GM18508 (cell line): ENCODE measurements around the gene TAF11L4.
A peak's percentile ranks its signal among the peaks of the same experiment; 100 is the strongest.
"Not testable (repeated sequence)": the region's sequence is repeated elsewhere in the genome, so short reads cannot be mapped to it uniquely, and the experiment has no call there.

Experiments
- ATAC-seq: cut with Tn5 transposase; IDR thresholded peaks from one replicate; pipeline ENCODE4 v1.9.1; 2021; ENCODE audit warnings: moderate number of reproducible peaks; ENCODE audit not compliant: insufficient read depth, unreplicated experiment

The TAF11L4 gene

DNA sequence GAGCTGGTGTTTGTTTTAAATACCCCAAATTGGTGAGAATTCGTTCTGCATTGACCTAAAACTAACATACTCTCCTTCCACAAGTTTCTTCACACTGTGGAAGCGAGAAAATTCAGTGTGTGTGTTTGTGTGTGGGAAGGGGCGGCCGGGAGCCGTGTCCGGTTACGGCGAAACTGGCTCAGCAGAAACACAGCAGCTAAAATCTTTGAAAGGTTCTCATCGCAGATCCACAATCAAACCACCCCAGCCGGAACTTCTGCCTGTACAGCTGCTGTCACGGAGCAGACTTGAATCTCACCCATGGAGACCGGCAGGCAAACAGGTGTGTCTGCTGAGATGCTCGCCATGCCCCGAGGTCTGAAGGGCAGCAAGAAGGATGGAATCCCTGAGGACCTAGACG is at the start of gene TAF11L4:
Gene TAF11L4 (plus strand): TSS at position 301 of the 400 bp plus-strand sequence.
- not testable (repeated sequence) for ATAC-seq

DNA sequence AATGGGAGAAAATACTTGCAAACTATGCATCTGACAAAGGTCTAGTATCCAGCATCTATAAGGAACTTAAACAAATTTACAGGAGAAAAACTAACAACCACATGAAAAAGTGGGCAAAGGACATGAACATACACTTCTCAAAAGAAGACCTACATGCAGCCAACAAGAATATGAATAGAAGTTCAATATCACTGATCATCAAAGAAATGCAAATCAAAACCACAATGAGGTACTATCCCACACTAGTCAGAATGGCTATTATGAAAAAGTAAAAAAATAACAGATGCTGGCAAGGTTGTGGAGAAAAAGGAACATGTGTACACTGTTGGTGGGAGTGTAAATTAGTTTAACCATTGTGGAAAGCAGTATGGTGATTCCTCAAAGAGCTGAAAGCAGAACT is 46.5 kb upstream of the TAF11L4 start:
- peak; percentile 60 for ATAC-seq

DNA sequence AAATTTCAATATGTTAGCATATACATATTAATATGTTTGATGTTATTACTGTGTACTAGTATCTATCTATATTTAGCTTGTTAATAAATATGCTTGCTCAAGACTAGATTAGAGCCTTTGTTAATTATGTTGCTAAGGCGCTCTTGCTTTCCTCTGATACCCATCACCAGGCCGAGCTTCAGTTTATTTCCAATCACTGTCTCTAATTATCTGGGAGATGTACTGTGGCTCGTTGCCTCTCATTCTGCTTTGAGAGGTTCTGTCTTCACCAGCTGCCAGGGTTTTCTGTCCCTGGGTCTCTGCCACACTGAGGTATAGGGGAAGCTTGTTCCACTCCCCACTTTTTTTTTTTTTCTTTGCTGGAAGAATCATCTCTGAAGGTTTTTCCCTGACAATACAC is 44.6 kb upstream of the TAF11L4 start:
- no peak for ATAC-seq

DNA sequence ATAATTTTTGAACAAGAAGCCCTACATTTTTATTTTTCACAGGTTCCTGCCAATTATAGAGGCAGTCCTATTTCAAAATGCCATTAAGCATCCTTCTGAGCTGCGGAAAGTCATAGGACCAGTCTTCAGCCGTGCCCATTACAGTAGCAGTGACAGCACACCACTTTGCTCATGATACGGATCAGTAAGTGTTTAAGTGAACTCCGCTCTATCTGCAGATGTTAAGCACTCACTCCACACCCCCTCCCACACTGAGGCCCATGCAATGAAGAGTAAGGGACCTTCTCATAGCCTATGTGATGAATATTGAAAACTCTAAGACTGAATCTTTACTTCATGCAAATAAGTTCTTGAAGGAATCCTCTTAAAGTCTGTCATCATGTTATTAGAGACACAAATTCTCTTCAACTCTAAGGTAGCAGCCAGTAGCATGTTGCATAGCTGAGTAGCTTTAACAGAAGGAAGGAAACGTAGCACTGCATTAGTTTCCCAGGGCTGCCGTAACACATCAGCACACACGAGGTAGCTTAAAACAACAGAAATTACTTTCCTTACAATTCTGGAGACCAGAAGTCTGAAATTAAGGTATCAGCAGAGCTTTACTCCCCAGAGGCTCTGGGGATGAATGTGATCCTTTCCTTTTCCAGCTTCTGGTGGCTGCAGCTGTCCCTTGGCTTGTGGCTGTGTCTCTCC is 43.9 kb upstream of the TAF11L4 start:
- ATAC-seq, result no peak

DNA sequence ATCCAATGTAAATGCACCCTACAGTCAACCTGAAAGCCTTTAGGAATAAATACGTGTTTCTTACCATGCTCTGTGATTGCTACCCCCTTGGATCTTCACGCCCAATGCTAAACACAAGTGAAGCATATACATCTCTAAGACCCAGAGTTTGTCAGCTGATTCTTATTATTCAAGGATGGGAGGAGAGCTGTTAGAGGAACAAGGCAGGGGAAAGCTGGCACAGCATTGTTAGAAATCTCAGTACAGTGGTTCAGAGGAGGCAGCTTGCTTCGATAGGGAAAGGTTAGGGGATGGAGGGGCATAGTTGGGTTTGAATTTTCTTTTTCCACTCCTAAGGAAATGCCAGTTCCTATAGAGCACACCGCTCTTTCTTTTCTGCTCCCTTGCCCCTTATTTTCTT is 40.2 kb upstream of the TAF11L4 start:
- no peak for ATAC-seq

DNA sequence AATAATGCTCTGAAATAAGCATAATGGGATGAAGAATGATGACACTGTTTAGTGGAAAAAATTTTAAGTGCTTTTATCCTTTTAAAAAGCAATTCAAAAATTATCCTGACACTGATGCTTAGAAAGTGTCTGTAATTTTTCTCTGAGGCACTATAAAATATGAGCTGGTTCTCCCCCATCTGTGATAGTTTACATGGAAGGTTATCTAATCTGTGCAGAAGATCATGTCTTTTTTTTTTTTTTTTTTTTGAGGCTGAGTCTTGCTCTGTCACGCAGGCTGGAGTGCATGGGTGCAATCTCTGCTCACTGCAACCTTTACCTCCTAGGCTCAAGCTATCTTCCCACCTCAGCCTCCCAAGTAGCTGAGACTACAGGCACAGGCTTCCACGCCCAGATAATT is 38.8 kb upstream of the TAF11L4 start:
- no peak for ATAC-seq

DNA sequence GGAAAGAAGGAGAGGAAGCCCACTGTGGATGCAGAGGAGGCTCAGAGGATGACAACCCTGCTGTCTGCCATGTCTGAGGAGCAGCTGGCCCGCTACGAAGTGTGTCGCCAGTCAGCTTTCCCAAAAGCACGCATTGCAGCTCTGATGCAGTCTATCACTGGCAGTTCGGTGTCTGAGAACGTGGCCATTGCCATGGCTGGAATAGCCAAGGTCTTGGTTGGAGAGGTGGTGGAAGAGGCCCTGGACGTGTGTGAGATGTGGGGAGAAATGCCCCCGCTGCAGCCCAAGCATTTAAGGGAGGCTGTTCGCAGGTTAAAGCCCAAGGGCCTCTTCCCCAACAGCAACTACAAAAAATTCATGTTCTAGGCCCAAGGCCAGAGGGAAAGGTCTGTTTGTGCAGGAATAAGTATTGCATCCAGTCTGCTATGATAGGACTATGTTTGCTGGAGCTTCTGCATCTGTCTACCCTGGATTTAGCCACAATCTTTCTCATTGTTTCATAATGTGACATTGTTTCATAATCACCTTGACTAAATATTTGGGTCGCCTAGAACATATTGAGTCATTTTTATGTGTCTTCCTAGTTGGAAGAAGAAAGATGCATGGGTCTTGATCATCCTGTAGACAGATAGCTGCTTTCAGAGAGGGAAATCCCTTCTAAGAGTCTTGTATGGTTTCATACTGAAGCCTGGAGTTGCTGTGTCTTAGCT is 35.0 kb upstream of the TAF11L4 start:
- not testable (repeated sequence) for ATAC-seq

DNA sequence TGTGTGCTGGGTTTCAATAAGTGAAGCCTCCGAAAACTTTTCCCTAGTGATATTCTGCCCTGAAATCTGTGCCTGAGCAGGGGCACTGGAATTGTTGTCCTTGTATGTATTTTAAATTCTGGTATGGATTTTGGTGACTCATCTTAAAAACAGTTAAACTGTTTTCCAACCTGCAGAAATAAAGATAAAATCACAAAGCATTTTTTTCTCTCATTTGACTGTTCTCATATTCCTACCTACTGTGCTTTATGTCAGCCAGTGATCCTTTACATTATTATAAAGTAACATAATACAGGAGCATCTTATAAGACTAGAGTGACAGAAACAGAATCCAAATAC is 34.5 kb upstream of the TAF11L4 start:
- ATAC-seq, result no peak

DNA sequence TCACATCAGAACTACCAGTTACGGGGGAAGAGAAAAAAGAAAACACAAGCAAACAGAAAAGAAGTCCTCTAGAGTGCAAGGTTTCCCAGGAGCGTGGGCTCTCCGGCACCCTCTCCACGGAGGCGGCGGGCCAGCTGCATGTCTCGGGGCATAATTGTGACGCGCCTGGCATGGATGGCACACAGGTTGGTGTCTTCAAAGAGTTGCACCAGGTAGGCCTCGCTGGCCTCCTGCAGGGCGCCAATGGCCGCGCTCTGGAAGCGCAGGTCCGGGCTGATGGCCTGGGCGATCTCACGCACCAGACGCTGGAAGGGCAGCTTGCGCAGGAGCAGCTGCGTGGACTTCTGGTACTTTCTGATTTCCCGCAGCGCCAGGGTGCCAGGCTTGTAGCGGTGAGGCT is 30.3 kb upstream of the TAF11L4 start:
- ATAC-seq, result not testable (repeated sequence)

DNA sequence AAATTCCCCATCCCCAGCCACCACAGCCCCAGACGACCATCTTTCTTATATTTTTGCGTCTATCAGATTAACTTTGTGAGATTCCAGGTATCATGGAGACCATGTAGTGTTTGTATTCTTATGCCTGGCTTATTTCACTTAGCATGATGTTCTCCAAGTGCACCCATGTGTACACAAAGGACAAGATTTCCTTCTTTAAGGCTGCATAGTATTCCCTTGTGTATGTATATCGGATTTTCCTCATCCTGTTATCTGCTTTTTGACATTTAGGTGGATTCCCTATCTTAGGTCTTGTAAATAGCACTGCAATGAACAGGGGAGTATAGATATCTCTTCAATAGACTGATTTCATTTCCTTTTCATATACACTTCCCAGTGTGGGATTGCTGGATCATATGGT is 28.8 kb upstream of the TAF11L4 start:
- no peak for ATAC-seq

DNA sequence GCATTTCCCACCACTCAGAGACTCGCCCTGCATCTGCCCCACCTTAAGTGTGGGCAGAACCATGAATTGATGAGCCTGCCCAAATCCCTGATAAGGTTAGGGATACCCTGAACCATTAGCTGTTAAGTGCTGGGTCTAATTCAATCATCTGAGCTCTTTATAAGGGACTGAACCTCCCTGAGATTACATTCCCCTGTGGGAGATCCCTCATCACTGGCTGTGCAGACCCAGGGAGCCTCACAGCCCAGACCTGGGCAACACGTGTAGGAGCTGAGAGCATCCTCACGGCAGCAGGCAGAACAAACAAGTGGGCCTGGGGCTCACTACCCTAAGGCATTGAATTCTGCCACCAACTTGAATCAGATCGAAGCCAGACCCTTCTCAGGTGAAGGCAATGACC is 24.2 kb upstream of the TAF11L4 start:
- no peak for ATAC-seq

DNA sequence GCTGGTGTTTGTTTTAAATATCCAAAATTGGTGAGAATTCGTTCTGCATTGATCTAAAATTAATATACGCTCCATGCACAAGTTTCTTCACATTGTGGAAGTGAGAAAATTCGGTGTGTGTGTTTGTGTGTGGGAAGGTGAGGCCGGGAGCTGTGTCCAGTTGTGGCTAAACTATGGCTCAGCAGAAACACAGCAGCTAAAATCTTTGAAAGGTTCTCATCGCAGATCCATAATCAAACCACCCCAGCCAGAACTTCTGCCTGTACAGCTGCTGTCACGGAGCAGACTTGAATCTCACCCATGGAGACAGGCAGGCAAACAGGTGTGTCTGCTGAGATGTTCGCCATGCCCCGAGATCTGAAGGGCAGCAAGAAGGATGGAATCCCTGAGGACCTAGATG is 23.7 kb upstream of the TAF11L4 start, which contains the start of gene TAF11L2:
Gene TAF11L2 (plus strand): TSS at position 301 of the 400 bp plus-strand sequence.
- ATAC-seq, result not testable (repeated sequence)

DNA sequence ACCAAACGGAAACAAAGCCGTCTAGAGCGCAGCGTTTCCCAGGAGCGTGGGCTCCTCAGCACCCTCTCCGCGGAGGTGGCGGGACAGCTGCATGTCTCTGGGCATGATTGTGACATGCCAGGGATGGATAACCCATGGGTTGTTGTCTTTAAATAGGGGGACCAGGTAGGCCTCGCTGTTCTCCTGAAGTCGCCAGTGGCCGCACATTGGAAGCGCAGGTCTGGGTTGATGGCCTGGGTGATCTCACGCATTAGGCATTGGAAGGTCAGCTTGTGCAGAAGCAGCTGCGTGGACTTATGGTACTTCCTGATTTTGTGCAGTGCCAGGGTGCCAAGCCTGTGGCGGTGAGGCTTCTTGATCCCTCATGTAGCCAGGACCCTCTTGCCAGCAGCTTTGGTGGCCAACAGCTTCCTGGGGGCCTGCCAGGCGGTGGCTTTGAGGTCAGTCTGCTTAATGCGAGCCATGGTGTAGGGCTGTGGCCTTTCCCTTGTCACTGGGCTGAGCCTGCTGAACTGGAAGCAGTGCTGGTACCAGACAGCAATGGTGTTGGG is 9.8 kb upstream of the TAF11L4 start:
- no peak for ATAC-seq

DNA sequence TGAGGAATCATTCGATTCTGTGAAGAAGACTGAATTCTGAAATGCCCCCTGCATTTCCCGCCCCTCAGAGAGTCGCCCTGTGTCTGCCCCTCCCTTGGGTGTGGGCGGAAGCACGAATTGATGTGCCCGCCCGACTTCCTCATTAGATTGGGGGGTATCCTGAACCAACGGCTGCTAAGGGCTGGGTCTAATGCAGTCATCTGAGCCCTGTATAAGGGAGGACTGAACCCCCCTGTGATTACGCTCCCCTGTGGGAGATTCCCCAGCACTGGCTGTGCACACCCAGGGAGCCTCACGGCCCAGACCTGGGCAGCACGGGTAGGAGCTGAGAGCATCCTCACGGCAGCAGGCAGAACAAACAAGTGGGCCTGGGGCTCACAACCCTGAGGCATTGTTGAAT is 4.1 kb upstream of the TAF11L4 start:
- not testable (repeated sequence) for ATAC-seq

DNA sequence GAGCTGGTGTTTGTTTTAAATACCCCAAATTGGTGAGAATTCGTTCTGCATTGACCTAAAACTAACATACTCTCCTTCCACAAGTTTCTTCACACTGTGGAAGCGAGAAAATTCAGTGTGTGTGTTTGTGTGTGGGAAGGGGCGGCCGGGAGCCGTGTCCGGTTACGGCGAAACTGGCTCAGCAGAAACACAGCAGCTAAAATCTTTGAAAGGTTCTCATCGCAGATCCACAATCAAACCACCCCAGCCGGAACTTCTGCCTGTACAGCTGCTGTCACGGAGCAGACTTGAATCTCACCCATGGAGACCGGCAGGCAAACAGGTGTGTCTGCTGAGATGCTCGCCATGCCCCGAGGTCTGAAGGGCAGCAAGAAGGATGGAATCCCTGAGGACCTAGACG is 3.5 kb upstream of the TAF11L4 start, which contains the start of gene TAF11L3:
Gene TAF11L3 (plus strand): TSS at position 301 of the 400 bp plus-strand sequence.
- not testable (repeated sequence) for ATAC-seq

DNA sequence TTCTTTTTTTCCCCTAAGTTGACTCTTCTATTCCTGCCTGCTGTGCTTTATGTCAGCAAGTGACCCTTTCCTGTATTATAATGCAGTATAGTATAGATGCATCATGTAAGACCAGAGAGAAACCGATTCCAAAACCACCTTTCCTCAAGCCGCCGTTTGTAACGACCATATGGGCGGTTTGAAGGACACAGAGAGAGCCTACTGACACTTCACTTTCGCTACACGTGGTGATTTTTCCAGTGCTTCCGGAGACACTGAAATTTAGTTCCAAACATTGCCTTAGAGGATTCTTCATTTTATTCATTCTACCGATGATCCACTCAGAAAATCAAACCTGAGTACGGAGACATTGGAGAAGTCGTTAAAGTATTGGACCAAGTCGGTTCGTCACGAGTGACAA is 2.1 kb upstream of the TAF11L4 start:
- not testable (repeated sequence) for ATAC-seq

DNA sequence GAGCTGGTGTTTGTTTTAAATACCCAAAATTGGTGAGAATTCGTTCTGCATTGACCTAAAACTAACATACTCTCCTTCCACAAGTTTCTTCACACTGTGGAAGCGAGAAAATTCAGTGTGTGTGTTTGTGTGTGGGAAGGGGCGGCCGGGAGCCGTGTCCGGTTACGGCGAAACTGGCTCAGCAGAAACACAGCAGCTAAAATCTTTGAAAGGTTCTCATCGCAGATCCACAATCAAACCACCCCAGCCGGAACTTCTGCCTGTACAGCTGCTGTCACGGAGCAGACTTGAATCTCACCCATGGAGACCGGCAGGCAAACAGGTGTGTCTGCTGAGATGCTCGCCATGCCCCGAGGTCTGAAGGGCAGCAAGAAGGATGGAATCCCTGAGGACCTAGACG is 3.3 kb downstream of the TAF11L4 start, which contains the start of gene TAF11L5:
Gene TAF11L5 (plus strand): TSS at position 301 of the 400 bp plus-strand sequence.
- ATAC-seq, result not testable (repeated sequence)

DNA sequence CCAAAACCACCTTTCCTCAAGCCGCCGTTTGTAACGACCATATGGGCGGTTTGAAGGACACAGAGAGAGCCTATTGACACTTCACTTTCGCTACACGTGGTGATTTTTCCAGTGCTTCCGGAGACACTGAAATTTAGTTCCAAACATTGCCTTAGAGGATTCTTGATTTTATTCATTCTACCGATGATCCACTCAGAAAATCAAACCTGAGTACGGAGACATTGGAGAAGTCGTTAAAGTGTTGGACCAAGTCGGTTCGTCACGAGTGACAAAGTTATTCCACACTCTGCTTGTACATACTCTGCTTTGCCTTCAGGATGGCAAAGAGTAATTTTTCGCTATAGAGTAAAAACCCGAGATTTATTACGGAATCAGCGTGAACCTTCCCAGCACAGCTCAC is 4.9 kb downstream of the TAF11L4 start:
- ATAC-seq, result not testable (repeated sequence)

DNA sequence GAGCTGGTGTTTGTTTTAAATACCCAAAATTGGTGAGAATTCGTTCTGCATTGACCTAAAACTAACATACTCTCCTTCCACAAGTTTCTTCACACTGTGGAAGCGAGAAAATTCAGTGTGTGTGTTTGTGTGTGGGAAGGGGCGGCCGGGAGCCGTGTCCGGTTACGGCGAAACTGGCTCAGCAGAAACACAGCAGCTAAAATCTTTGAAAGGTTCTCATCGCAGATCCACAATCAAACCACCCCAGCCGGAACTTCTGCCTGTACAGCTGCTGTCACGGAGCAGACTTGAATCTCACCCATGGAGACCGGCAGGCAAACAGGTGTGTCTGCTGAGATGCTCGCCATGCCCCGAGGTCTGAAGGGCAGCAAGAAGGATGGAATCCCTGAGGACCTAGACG is 6.8 kb downstream of the TAF11L4 start, which contains the start of gene TAF11L6:
Gene TAF11L6 (plus strand): TSS at position 301 of the 400 bp plus-strand sequence.
- ATAC-seq, result not testable (repeated sequence)
